IMR-90 (cell line): ENCODE data around the gene SURF2. TPM values are rescaled to one million over a fixed set of nuclear protein-coding genes. Genes with fewer than 3 reads are reported as not detected.

ENCODE experiments used
- ATAC-seq: fragments of 200-7000 bp; cut with Tn5 transposase; 2 replicates; pipeline ENCODE4 v1.9.1; 2020; ENCODE audit warnings: low read depth, mild to moderate bottlenecking, moderate library complexity
- BruUV-seq: library from RNA; stranded (reverse); fragments of 400-500 nt; replicated peaks from 2 replicates; lab custom pipeline; 2021; lab: Mats Ljungman, UMichigan
- CTCF ChIA-PET: fragments of 300-600 bp; formaldehyde crosslinking; extraction: SDS; loops from one replicate; lab custom pipeline; 2021; ENCODE audit warnings: antibody characterized with exemption; lab: Yijun Ruan, JAX
- POLR2A ChIA-PET: fragments of 300-600 bp; sonication (Branson Sonifier 250); formaldehyde crosslinking; loops from one replicate; lab custom pipeline; 2022; ENCODE audit warnings: antibody characterized with exemption; ENCODE audit not compliant: unreplicated experiment; lab: Charles Lee
- DNase-seq: peaks from one replicate; pipeline ENCODE4 v3.0.0; 2013
- H2AFZ ChIP-seq: replicated peaks from 2 replicates; pipeline ENCODE3; 2013; ENCODE audit warnings: low read length, mild to moderate bottlenecking; ENCODE audit not compliant: poor library complexity
- H2AK5ac ChIP-seq: 2 replicates; pipeline ENCODE4 v1.6.1; 2013; ENCODE audit warnings: low read depth, low read length, inconsistent platforms
- H2AK9ac ChIP-seq: replicated peaks from 2 replicates; pipeline ENCODE3; 2013; ENCODE audit warnings: mild to moderate bottlenecking, low read depth, low read length, moderate library complexity; ENCODE audit not compliant: poor library complexity
- H2BK120ac ChIP-seq: 2 replicates; pipeline ENCODE4 v1.6.1; 2013; ENCODE audit warnings: low read depth, low read length, inconsistent platforms
- H2BK15ac ChIP-seq: 3 replicates; pipeline ENCODE4 v1.6.1; 2013; ENCODE audit warnings: low read depth, low read length, inconsistent platforms
- H2BK20ac ChIP-seq: 2 replicates; pipeline ENCODE4 v1.6.1; 2013; ENCODE audit warnings: low read depth, mild to moderate bottlenecking, inconsistent platforms, low read length, moderate library complexity
- H2BK5ac ChIP-seq: 2 replicates; pipeline ENCODE4 v1.6.1; 2013; ENCODE audit warnings: mild to moderate bottlenecking, low read depth, low read length, inconsistent platforms; ENCODE audit not compliant: poor library complexity, severe bottlenecking
- H3K14ac ChIP-seq: replicated peaks from 2 replicates; pipeline ENCODE4 v1.6.1; 2013; ENCODE audit warnings: low read depth, low read length, inconsistent platforms
- H3K18ac ChIP-seq: 2 replicates; pipeline ENCODE4 v1.6.1; 2013; ENCODE audit warnings: low read depth, low read length, control low read depth
- H3K23ac ChIP-seq: 2 replicates; pipeline ENCODE4 v1.6.1; 2013; ENCODE audit warnings: low read depth, low read length, inconsistent platforms
- H3K27ac ChIP-seq: 2 replicates; pipeline ENCODE4 v1.5.1; 2013; ENCODE audit warnings: mild to moderate bottlenecking, control low read depth, low read length; ENCODE audit not compliant: insufficient read depth
- H3K27me3 ChIP-seq: 2 replicates; pipeline ENCODE4 v1.6.1; 2013; ENCODE audit warnings: low read length; ENCODE audit not compliant: control insufficient read depth, insufficient read depth
- H3K36me3 ChIP-seq: 2 replicates; pipeline ENCODE4 v1.6.1; 2013; ENCODE audit warnings: low read length, mixed read lengths; ENCODE audit not compliant: control insufficient read depth, insufficient read depth
- H3K4ac ChIP-seq: 2 replicates; pipeline ENCODE4 v1.6.1; 2013; ENCODE audit warnings: low read depth, low read length, inconsistent platforms
- H3K4me1 ChIP-seq: 2 replicates; pipeline ENCODE4 v1.6.1; 2013; ENCODE audit warnings: low read length, mixed read lengths; ENCODE audit not compliant: control insufficient read depth, insufficient read depth
- H3K4me2 ChIP-seq: 2 replicates; pipeline ENCODE4 v1.6.1; 2013; ENCODE audit warnings: low read depth, mild to moderate bottlenecking, control low read depth, low read length, moderate library complexity
- H3K4me3 ChIP-seq: 2 replicates; pipeline ENCODE4 v1.5.1; 2013; ENCODE audit warnings: low read depth, mild to moderate bottlenecking, control low read depth, low read length, moderate library complexity; ENCODE audit not compliant: insufficient read depth
- H3K56ac ChIP-seq: 2 replicates; pipeline ENCODE4 v1.6.1; 2013; ENCODE audit warnings: low read length, inconsistent platforms; ENCODE audit not compliant: insufficient read depth; ENCODE audit errors: extremely low read depth
- H3K79me1 ChIP-seq, 2 experiments: 2 replicates each; pipeline ENCODE4 v1.6.1; 2013; ENCODE audit warnings: low read length in 2 of 2, inconsistent platforms in 1 of 2, low read depth in 1 of 2
- H3K9ac ChIP-seq: 2 replicates; pipeline ENCODE4 v1.6.1; 2013; ENCODE audit warnings: low read depth, low read length, control low read depth
- H3K9me1 ChIP-seq: 2 replicates; pipeline ENCODE4 v1.6.1; 2013; ENCODE audit warnings: low read length, inconsistent platforms; ENCODE audit not compliant: insufficient read depth
- H3K9me3 ChIP-seq: 2 replicates; pipeline ENCODE4 v1.6.1; 2013; ENCODE audit warnings: low read length; ENCODE audit not compliant: control insufficient read depth, insufficient read depth
- H4K20me1 ChIP-seq: 2 replicates; pipeline ENCODE4 v1.6.1; 2013; ENCODE audit warnings: low read length, inconsistent platforms; ENCODE audit not compliant: insufficient read depth
- H4K5ac ChIP-seq: 2 replicates; pipeline ENCODE4 v1.6.1; 2013; ENCODE audit warnings: mild to moderate bottlenecking, low read depth, low read length, control low read depth
- H4K8ac ChIP-seq, 2 experiments: 2 replicates each; pipeline ENCODE4 v1.6.1; 2013; ENCODE audit warnings: low read depth in 2 of 2, low read length in 2 of 2, control low read depth in 1 of 2, inconsistent platforms in 1 of 2
- H4K91ac ChIP-seq: 2 replicates; pipeline ENCODE4 v1.6.1; 2013; ENCODE audit warnings: low read depth, low read length, inconsistent platforms; ENCODE audit not compliant: insufficient read depth
- CEBPB ChIP-seq: IDR thresholded peaks from 2 replicates; pipeline ENCODE4 v1.6.1; 2012; ENCODE audit warnings: low read depth, low read length, improper control_type of control experiment
- ELK1 ChIP-seq: fragments of 150-350 bp; IDR thresholded peaks from 2 replicates; pipeline ENCODE4 v1.6.1; 2016; ENCODE audit warnings: low read depth, mild to moderate bottlenecking, low read length, moderate library complexity, borderline replicate concordance
- FOS ChIP-seq: fragments of 150-350 bp; IDR thresholded peaks from 2 replicates; pipeline ENCODE4 v1.6.1; 2016; ENCODE audit warnings: low read depth, low read length
- POLR2A ChIP-seq: IDR thresholded peaks from 2 replicates; pipeline ENCODE4 v1.6.1; 2012; ENCODE audit warnings: mild to moderate bottlenecking, low read depth, low read length
- SMC3 ChIP-seq: fragments of 150-350 bp; IDR thresholded peaks from 2 replicates; pipeline ENCODE4 v1.6.1; 2016; ENCODE audit warnings: low read depth, mild to moderate bottlenecking, antibody characterized with exemption, low read length, moderate library complexity
- WGBS, 2 experiments: methylation state at CpG; one replicate each; pipeline versions ENCODE4 v1.1.5 to v1.1.7; 2013; ENCODE audit warnings: missing lambda C conversion rate in 2 of 2; ENCODE audit not compliant: insufficient read length in 1 of 2; ENCODE audit errors: extremely low coverage in 2 of 2; 5-methylcytosine and 5-hydroxymethylcytosine counted together
- dilution Hi-C: fragments of 300-500 bp; cut with HindIII; formaldehyde crosslinking; loops from one replicate; pipeline ENCODE4 v1.14.3; 2018; ENCODE audit warnings: low sequenced_read_pairs; ENCODE audit not compliant: unreplicated experiment
- in situ Hi-C: fragments of 300-500 bp; cut with MboI; formaldehyde crosslinking; loops from 3 replicates; pipeline ENCODE4 v1.14.3; 2019; ENCODE audit warnings: low sequenced_read_pairs, inconsistent platforms, mixed read lengths
- intact Hi-C: fragments of 100-400 bp; cut with micrococcal nuclease; formaldehyde crosslinking; loops from 2 replicates; pipeline ENCODE4 v1.10.0; 2022
- polyA plus RNA-seq, 3 experiments: library from polyadenylated mRNA; depleted of rRNA; stranded (reverse); fragments of >200 nt; gene quantifications; 2 replicates each; pipeline ENCODE4 v1.2.3, GENCODE V29; 2012; ENCODE audit warnings: low replicate concordance in 1 of 3
- total RNA-seq: library from RNA; depleted of rRNA; stranded (reverse); fragments of >200 nt; gene quantifications from 2 replicates; pipeline ENCODE4 v1.2.3, GENCODE V29; 2012

Gene SURF2
- total and polyA plus RNA-seq, 2 of the 4 experiments (the other 2 are of a cell fraction) = 9.9 to 16.3 TPM

- Histone ChIP-seq H4K91ac (no peak overlapping the region), H4K20me1 (no peaks in the 10 kb centered on the region; the same call in 1 of the 2 replicates), H3K14ac (no peak overlapping the region), H2BK120ac (no peak overlapping the region), H3K4me3 (no peak overlapping the region), H3K4ac (no peak overlapping the region), H2BK20ac (no peak overlapping the region), H3K18ac (no peak overlapping the region), H3K36me3 (peaks cover 35% of the 10 kb centered on the region), H4K8ac (no peak overlapping the region), H3K23ac (no peak overlapping the region), H3K4me2 (no peak overlapping the region), H3K56ac (no peak overlapping the region), H2AK9ac (no peak overlapping the region), H3K9me1 (peaks cover 10% of the 10 kb centered on the region; the same call in 1 of the 2 replicates), H3K27ac (no peak overlapping the region), H3K9ac (no peak overlapping the region), H2BK5ac (no peak overlapping the region), H2AK5ac (no peak overlapping the region), H3K27me3 (no peaks in the 10 kb centered on the region), H2BK15ac (no peak overlapping the region), H2AFZ (no peak overlapping the region), H4K5ac (no peak overlapping the region), H3K79me1 (peaks cover 17 to 34% of the 10 kb centered on the region in 2 experiments; a peak in 3 of 4 replicates), H3K4me1 (no peaks in the 10 kb centered on the region), H3K9me3 (no peaks in the 10 kb centered on the region)
- dilution Hi-C loops (no loop called here), intact Hi-C loops (no loop called here), in situ Hi-C loops (no loop called here)
- POLR2A ChIA-PET = no interaction called here
- WGBS, 2 experiments = 100% methylated on average over 2 of the region's 10 CpGs; no CpG with 5 or more reads in 1 of the 2 experiments
- ATAC-seq = no peak
- CTCF ChIA-PET = no interaction called here
- DNase-seq = no peak
- TF ChIP-seq FOS (no peak), SMC3 (no peak), ELK1 (no peak), POLR2A (no peak), CEBPB (no peak)
- BruUV-seq = no TSS peak
These were observed 22.8 kb upstream of the SURF2 start for GRCh38 chr9:133333566-133333965.
